Tibial nerve (tissue), 3 donors: ENCODE results near the gene CDH4.

Experiments
- POLR2A ChIP-seq, 2 donors: fragments of 450-650 bp; IDR thresholded peaks; one replicate each; pipeline ENCODE4 v1.6.1; 2017; ENCODE audit warnings: antibody characterized with exemption in 2 of 2, mild to moderate bottlenecking in 2 of 2, moderate library complexity in 2 of 2
- TF ChIP-seq, protein P1 (sequence below), 5 experiments: fragments of 200-600 bp in 3 of 5; fragments of 450-650 bp in 2 of 5; sonication (generic) in 3 of 5; IDR thresholded peaks; one replicate each; pipeline ENCODE4 v1.5.1; 2016 to 2019; ENCODE audit warnings: antibody characterized with exemption in 5 of 5, mild to moderate bottlenecking in 3 of 5, moderate library complexity in 2 of 5

DNA sequence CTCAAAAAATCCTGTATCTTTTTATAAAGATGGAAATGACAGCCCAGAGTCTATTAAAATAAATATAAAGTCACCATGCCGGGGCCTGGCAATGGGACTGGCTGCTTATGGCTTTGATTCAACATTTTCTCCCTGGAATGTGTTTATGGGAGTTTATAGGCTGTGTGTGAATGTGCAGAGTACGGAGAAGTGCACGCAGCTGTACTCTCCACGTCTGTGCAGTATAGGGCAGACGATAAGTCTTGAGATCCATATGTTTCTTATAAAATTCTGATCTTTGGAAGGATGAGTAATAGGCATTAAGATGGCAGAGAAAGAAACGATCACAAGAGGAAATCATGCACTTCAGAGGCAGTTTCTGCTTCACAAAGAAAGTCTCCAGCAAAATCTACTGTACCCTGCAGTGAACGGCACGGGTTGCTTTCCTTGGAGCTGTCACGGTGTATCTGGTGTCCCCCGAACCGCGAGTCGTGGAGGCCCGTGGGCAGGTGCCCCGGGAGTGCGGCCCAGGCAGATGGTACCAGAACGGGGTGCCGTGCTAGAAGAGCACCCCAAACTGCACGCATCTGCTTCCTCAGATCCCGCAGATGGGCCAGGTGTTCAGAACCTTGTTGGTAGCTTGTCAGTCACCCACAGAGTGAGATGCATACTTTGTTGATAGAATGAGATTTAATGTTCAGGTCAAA lies 431.1 kb downstream of the CDH4 start:
- TF ChIP-seq, protein P1, sequence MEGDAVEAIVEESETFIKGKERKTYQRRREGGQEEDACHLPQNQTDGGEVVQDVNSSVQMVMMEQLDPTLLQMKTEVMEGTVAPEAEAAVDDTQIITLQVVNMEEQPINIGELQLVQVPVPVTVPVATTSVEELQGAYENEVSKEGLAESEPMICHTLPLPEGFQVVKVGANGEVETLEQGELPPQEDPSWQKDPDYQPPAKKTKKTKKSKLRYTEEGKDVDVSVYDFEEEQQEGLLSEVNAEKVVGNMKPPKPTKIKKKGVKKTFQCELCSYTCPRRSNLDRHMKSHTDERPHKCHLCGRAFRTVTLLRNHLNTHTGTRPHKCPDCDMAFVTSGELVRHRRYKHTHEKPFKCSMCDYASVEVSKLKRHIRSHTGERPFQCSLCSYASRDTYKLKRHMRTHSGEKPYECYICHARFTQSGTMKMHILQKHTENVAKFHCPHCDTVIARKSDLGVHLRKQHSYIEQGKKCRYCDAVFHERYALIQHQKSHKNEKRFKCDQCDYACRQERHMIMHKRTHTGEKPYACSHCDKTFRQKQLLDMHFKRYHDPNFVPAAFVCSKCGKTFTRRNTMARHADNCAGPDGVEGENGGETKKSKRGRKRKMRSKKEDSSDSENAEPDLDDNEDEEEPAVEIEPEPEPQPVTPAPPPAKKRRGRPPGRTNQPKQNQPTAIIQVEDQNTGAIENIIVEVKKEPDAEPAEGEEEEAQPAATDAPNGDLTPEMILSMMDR (IDR thresholded peaks at IDR 0.05) = no peak
- TF ChIP-seq POLR2A (IDR thresholded peaks at IDR 0.05) = no peak
